Measurements from ENCODE around the gene CEP112.

DNA sequence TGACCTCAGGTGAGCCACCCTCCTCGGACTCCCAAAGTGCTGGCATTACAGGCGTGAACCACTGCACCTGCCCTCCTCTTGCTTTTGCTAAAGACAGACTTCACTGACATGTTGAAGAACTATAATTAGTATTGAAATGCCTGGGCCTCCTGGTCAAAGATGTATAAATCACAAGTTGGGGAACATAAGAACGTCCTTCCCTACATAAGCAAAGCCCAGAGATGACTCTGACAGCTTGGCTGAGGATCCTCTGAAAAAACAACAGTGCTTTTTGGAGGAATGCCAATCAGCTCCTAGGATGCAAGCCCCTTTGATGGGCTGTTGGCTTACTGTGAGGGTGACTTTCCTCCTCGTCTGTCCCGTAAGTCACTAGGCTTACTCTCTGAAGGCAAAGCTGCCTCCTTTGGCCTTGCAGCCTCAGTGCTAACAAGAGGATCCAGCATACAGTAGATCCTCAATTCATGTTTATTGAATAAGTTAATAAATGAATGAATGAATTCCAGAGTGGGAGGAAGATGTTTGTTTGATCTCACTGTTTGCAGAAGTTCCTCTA is 30.9 kb upstream of the CEP112 start:
- TF ChIP-seq, protein P1, sequence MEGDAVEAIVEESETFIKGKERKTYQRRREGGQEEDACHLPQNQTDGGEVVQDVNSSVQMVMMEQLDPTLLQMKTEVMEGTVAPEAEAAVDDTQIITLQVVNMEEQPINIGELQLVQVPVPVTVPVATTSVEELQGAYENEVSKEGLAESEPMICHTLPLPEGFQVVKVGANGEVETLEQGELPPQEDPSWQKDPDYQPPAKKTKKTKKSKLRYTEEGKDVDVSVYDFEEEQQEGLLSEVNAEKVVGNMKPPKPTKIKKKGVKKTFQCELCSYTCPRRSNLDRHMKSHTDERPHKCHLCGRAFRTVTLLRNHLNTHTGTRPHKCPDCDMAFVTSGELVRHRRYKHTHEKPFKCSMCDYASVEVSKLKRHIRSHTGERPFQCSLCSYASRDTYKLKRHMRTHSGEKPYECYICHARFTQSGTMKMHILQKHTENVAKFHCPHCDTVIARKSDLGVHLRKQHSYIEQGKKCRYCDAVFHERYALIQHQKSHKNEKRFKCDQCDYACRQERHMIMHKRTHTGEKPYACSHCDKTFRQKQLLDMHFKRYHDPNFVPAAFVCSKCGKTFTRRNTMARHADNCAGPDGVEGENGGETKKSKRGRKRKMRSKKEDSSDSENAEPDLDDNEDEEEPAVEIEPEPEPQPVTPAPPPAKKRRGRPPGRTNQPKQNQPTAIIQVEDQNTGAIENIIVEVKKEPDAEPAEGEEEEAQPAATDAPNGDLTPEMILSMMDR (IDR thresholded peaks at IDR 0.05; ENCODE audit: insufficient read depth, low read length, poor library complexity, severe bottlenecking): no peak
- no peak for TF ChIP-seq EZH2phosphoT487 (conservative IDR thresholded peaks at IDR 0.05; ENCODE audit: low read length)

All from SU-DHL-6 (cell line).